ENCODE measurements around the gene HBP1.

GRCh38 chr7:107213193-107213788 is 44.5 kb downstream of the HBP1 start:
- no peak for TF ChIP-seq CTCF (IDR thresholded peaks at IDR 0.05)
- no peak for TF ChIP-seq MAX (IDR thresholded peaks at IDR 0.05)
- TF ChIP-seq SMC3 (IDR thresholded peaks at IDR 0.05), result no peak
- no peak for TF ChIP-seq POLR2AphosphoS2 (conservative IDR thresholded peaks at IDR 0.05; ENCODE audit: low read length)
- TF ChIP-seq HMGXB4 (CRISPR knock-in tag; IDR thresholded peaks at IDR 0.05; ENCODE audit: borderline replicate concordance), result no peak
- no peak for TF ChIP-seq ESRRA (IDR thresholded peaks at IDR 0.05; ENCODE audit: borderline replicate concordance, low read length)
- no peak for TF ChIP-seq CEBPB (IDR thresholded peaks at IDR 0.05)
- no peak for TF ChIP-seq POLR2A (IDR thresholded peaks at IDR 0.05; ENCODE audit: low read length)

All from A549 (cell line).